SK-N-SH (cell line): Measurements from ENCODE around the gene ARMC7. TPM values are rescaled to one million over a fixed set of nuclear protein-coding genes. Genes with fewer than 3 reads are reported as not detected.
A peak's percentile ranks its signal among the peaks of the same experiment; 100 is the strongest.

Experiments
- CTCF ChIA-PET: fragments of 300-600, 350-600 bp; formaldehyde crosslinking; extraction: SDS; loops from one replicate; lab custom pipeline; 2021; lab: Yijun Ruan, JAX
- POLR2A ChIA-PET: fragments of 350-600 bp; sonication (Branson Sonifier 250); formaldehyde crosslinking; extraction: SDS; loops from one replicate; lab custom pipeline; 2020; ENCODE audit warnings: antibody characterized with exemption, inconsistent platforms; lab: Yijun Ruan, JAX
- DNase-seq: peaks from one replicate; pipeline ENCODE4 v3.0.0; 2012
- H2AFZ ChIP-seq: fragments of 200-600 bp; sonication (generic); 2 replicates; pipeline ENCODE4 v1.8.1; 2016; ENCODE audit warnings: antibody characterized with exemption, mild to moderate bottlenecking, low read depth
- H3F3A ChIP-seq: fragments of 200-600 bp; sonication (generic); replicated peaks from 2 replicates; pipeline ENCODE3; 2016; ENCODE audit warnings: antibody characterized with exemption, mild to moderate bottlenecking; ENCODE audit not compliant: insufficient read depth
- H3K27ac ChIP-seq, 2 experiments: fragments of 200-500 bp in 1 of 2; fragments of 200-600 bp in 1 of 2; sonication (Bioruptor generic) in 1 of 2; sonication (generic), shearing (Covaris generic) in 1 of 2; 2 replicates each; pipeline versions ENCODE4 v1.5.1 to v1.6.1; 2014 to 2016; ENCODE audit warnings: low read depth in 2 of 2, inconsistent platforms in 1 of 2, low read length in 1 of 2, mild to moderate bottlenecking in 1 of 2, mixed read lengths in 1 of 2
- H3K27me3 ChIP-seq: fragments of 200-600 bp; sonication (generic), shearing (Covaris generic); 2 replicates; pipeline ENCODE4 v1.6.1; 2016; ENCODE audit warnings: mixed run types; ENCODE audit not compliant: insufficient read depth
- H3K36me3 ChIP-seq, 2 experiments: fragments of 200-500 bp in 1 of 2; fragments of 200-600 bp in 1 of 2; sonication (Bioruptor generic) in 1 of 2; sonication (generic) in 1 of 2; replicated peaks in 1 of 2; 2 replicates each; pipeline versions ENCODE3 to v1.5.1; 2014 to 2016; ENCODE audit warnings: low read length in 1 of 2, mild to moderate bottlenecking in 1 of 2; ENCODE audit not compliant: insufficient read depth in 2 of 2, control insufficient read depth in 1 of 2
- H3K4me1 ChIP-seq, 2 experiments: fragments of 200-500 bp in 1 of 2; fragments of 200-600 bp in 1 of 2; sonication (Bioruptor generic) in 1 of 2; sonication (generic), shearing (Covaris generic) in 1 of 2; 2 replicates each; pipeline versions ENCODE4 v1.5.1 to v1.6.1; 2014 to 2016; ENCODE audit warnings: low read depth in 1 of 2, low read length in 1 of 2, mixed run types in 1 of 2; ENCODE audit not compliant: insufficient read depth in 2 of 2, control insufficient read depth in 1 of 2
- H3K4me2 ChIP-seq: fragments of 200-600 bp; sonication (generic), shearing (Covaris generic); 2 replicates; pipeline ENCODE4 v1.6.1; 2017; ENCODE audit warnings: mixed run types
- H3K4me3 ChIP-seq, 2 experiments: fragments of 200-500 bp in 1 of 2; fragments of 200-600 bp in 1 of 2; sonication (Bioruptor generic) in 1 of 2; sonication (generic), shearing (Covaris generic) in 1 of 2; 2 replicates each; pipeline versions ENCODE4 v1.5.1 to v1.8.1; 2014 to 2016; ENCODE audit warnings: low read depth in 2 of 2, inconsistent platforms in 1 of 2, low read length in 1 of 2, mild to moderate bottlenecking in 1 of 2, mixed read lengths in 1 of 2, moderate library complexity in 1 of 2
- H3K79me2 ChIP-seq: fragments of 200-600 bp; sonication (generic); 2 replicates; pipeline ENCODE4 v1.8.1; 2017; ENCODE audit warnings: mild to moderate bottlenecking; ENCODE audit not compliant: insufficient read depth
- H3K9ac ChIP-seq: fragments of 200-600 bp; sonication (generic); 2 replicates; pipeline ENCODE4 v1.6.1; 2017; ENCODE audit warnings: mixed run types
- H3K9me2 ChIP-seq: fragments of 200-600 bp; sonication (generic); 2 replicates; pipeline ENCODE4 v1.6.1; 2017; ENCODE audit warnings: mixed run types
- H3K9me3 ChIP-seq: fragments of 200-600 bp; sonication (generic); 2 replicates; pipeline ENCODE4 v1.6.1; 2017; ENCODE audit warnings: mixed run types, mild to moderate bottlenecking, moderate library complexity
- H4K20me1 ChIP-seq: fragments of 200-600 bp; sonication (generic); 2 replicates; pipeline ENCODE4 v1.6.1; 2017; ENCODE audit warnings: mild to moderate bottlenecking, mixed run types; ENCODE audit not compliant: insufficient read depth
- CHD2 ChIP-seq: fragments of 150-350 bp; IDR thresholded peaks from 2 replicates; pipeline ENCODE4 v1.6.1; 2018; ENCODE audit warnings: low read length; ENCODE audit not compliant: partially characterized antibody
- FOSL2 ChIP-seq: IDR thresholded peaks from 2 replicates; pipeline ENCODE4 v1.4.0; 2012; ENCODE audit warnings: low read depth, mild to moderate bottlenecking, moderate library complexity, borderline replicate concordance
- MEF2A ChIP-seq: IDR thresholded peaks from 2 replicates; pipeline ENCODE4 v1.4.0; 2012; ENCODE audit warnings: low read depth, borderline replicate concordance
- MXI1 ChIP-seq: IDR thresholded peaks from 2 replicates; pipeline ENCODE4 v1.6.1; 2012; ENCODE audit warnings: mild to moderate bottlenecking, low read depth, low read length, improper control_type of control experiment
- NRF1 ChIP-seq: IDR thresholded peaks from 2 replicates; pipeline ENCODE4 v1.6.1; 2012; ENCODE audit warnings: low read depth, mild to moderate bottlenecking, low read length
- RFX5 ChIP-seq: IDR thresholded peaks from 2 replicates; pipeline ENCODE4 v1.6.1; 2012; ENCODE audit warnings: mild to moderate bottlenecking, improper control_type of control experiment, low read length
- WGBS: methylation state at CpG from one replicate; pipeline ENCODE4 v1.1.6; 2017; ENCODE audit warnings: low lambda C conversion rate; 5-methylcytosine and 5-hydroxymethylcytosine counted together
- polyA plus RNA-seq, 3 experiments: library from polyadenylated mRNA; depleted of rRNA; stranded (reverse); fragments of >200 nt; gene quantifications; 2 replicates each; pipeline ENCODE4 v1.2.3, GENCODE V29; 2012
- TF ChIP-seq, protein P1 (sequence below): fragments of 150-350 bp; IDR thresholded peaks from 2 replicates; pipeline ENCODE4 v1.6.1; 2016; ENCODE audit warnings: mild to moderate bottlenecking, low read depth, low read length
- TF ChIP-seq, protein P2 (sequence below): IDR thresholded peaks from 2 replicates; pipeline ENCODE4 v1.4.0; 2012; ENCODE audit warnings: low read depth
- TF ChIP-seq, protein P3 (sequence below): IDR thresholded peaks from 2 replicates; pipeline ENCODE4; 2012

The ARMC7 gene
- polyA plus RNA-seq, 1 of the 3 experiments (the other 2 are of a cell fraction): 10.8 TPM

DNA sequence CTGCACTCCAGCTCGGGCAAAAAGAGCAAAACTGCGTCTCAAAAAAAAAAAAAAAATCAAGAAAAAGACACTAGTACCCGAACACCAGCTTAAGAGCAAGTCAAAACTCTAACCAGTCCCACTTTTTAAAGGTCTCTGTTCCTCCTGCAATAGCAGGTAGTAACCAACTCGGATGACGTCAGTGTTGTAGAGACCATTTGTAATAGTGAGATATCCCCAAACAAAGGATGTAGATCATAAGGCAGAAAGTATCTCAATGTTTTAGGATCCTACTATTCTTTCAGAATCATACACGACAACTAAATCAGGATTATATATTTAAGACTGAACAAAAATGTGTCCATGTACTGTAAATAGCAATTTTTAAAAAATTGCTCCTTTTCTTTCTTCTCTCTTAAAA, 42.2 kb downstream of the ARMC7 start:
- Histone ChIP-seq H3K27me3 (no peaks in the 10 kb centered on the region), H3K4me3 (peak overlapping the region; percentile 73 to 77), H3K4me1 (peaks cover 0 to 5% of the 10 kb centered on the region in 2 experiments; a peak in 3 of 4 replicates), H3F3A (peaks cover 29% of the 10 kb centered on the region), H3K9me2 (no peaks in the 10 kb centered on the region), H2AFZ (no peak overlapping the region), H3K79me2 (peaks cover 73% of the 10 kb centered on the region), H3K36me3 (peaks cover 15 to 22% of the 10 kb centered on the region in 2 experiments), H3K9ac (peak overlapping the region; percentile 75), H3K9me3 (no peaks in the 10 kb centered on the region), H4K20me1 (peaks cover 39% of the 10 kb centered on the region), H3K27ac (peak overlapping the region; percentile 53 to 85), H3K4me2 (peak overlapping the region; percentile 81)
- no peak for TF ChIP-seq NRF1
- TF ChIP-seq, protein P1, sequence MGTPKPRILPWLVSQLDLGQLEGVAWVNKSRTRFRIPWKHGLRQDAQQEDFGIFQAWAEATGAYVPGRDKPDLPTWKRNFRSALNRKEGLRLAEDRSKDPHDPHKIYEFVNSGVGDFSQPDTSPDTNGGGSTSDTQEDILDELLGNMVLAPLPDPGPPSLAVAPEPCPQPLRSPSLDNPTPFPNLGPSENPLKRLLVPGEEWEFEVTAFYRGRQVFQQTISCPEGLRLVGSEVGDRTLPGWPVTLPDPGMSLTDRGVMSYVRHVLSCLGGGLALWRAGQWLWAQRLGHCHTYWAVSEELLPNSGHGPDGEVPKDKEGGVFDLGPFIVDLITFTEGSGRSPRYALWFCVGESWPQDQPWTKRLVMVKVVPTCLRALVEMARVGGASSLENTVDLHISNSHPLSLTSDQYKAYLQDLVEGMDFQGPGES: no peak
- no peak for TF ChIP-seq MXI1
- TF ChIP-seq, protein P2, sequence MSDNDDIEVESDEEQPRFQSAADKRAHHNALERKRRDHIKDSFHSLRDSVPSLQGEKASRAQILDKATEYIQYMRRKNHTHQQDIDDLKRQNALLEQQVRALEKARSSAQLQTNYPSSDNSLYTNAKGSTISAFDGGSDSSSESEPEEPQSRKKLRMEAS: no peak
- no peak for TF ChIP-seq MEF2A
- TF ChIP-seq FOSL2: 0 out of 2 replicates have a peak, but pooled peaks have one; percentile 2
- POLR2A ChIA-PET: interaction anchor here (0.6 to 2.1 kb wide), 2 partner anchors 21 to 393 kb away, joined by 3 to 8 read pairs; partner anchors contain the start of gene NT5C
- peak; percentile 57 for DNase-seq
- WGBS: 17% methylated on average over 6 of the region's 6 CpGs
- CTCF ChIA-PET: interaction anchor here (1.7 to 2.7 kb wide), 3 partner anchors 14 to 47 kb away, joined by 3 to 14 read pairs (median 6); no protein-coding TSS in a partner anchor

DNA sequence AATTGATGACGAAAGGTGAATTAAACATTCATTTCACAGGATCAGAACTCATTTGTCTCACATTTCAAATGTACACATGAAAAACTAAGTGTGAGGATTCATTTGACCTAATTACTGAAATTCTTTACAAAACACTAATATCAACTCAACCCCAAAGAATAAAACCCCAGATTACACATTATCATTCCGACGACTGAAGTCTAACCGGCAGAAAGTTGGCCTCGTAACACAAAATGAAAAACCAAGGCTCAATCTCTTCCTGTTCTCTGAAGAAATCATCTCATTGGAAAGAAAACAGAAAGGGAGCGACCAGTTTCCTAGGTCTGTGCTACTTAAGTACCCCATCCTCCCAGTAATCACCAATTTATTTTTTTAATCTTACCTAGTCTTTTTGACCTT, 42.8 kb downstream of the ARMC7 start:
- no peak for DNase-seq
- TF ChIP-seq, protein P3, sequence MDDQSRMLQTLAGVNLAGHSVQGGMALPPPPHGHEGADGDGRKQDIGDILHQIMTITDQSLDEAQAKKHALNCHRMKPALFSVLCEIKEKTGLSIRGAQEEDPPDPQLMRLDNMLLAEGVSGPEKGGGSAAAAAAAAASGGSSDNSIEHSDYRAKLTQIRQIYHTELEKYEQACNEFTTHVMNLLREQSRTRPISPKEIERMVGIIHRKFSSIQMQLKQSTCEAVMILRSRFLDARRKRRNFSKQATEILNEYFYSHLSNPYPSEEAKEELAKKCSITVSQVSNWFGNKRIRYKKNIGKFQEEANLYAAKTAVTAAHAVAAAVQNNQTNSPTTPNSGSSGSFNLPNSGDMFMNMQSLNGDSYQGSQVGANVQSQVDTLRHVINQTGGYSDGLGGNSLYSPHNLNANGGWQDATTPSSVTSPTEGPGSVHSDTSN: no peak
- no peak for TF ChIP-seq CHD2
- 0 out of 2 replicates have a peak, but pooled peaks have one; percentile 13 for TF ChIP-seq RFX5
- TF ChIP-seq, all 33 proteins: peak for 1
- CTCF ChIA-PET: no interaction called here
- Histone ChIP-seq H3K27me3 (no peaks in the 10 kb centered on the region), H3K4me1 (peaks cover 0 to 5% of the 10 kb centered on the region in 2 experiments; a peak in 3 of 4 replicates), H3K9me3 (no peaks in the 10 kb centered on the region), H4K20me1 (peaks cover 33% of the 10 kb centered on the region), H3K27ac (peak overlapping the region; percentile 53 to 85), H3K4me3 (peak overlapping the region; percentile 73 to 77), H2AFZ (peak overlapping the region; percentile 32; the same call in 1 of the 2 replicates), H3K9ac (peak overlapping the region; percentile 75), H3K36me3 (peaks cover 10 to 22% of the 10 kb centered on the region in 2 experiments), H3F3A (peaks cover 23% of the 10 kb centered on the region), H3K79me2 (peaks cover 71% of the 10 kb centered on the region), H3K9me2 (no peaks in the 10 kb centered on the region), H3K4me2 (peak overlapping the region; percentile 81)
- POLR2A ChIA-PET: no interaction called here
- 11% methylated on average over 6 of the region's 6 CpGs for WGBS
